ENCODE data around the gene ARHGEF28.

Gene ARHGEF28

GRCh38 chr5:73821003-73821402, 195.0 kb downstream of the ARHGEF28 start:
- DNase-seq (ENCODE audit: extremely low spot score): no peak
- POLR2A ChIA-PET: no interaction called here
- CTCF ChIA-PET: interaction anchor here (1.1 kb wide), 1 partner anchor 230 kb away, joined by 4 read pairs; no protein-coding TSS in a partner anchor
- TF ChIP-seq, protein P1, sequence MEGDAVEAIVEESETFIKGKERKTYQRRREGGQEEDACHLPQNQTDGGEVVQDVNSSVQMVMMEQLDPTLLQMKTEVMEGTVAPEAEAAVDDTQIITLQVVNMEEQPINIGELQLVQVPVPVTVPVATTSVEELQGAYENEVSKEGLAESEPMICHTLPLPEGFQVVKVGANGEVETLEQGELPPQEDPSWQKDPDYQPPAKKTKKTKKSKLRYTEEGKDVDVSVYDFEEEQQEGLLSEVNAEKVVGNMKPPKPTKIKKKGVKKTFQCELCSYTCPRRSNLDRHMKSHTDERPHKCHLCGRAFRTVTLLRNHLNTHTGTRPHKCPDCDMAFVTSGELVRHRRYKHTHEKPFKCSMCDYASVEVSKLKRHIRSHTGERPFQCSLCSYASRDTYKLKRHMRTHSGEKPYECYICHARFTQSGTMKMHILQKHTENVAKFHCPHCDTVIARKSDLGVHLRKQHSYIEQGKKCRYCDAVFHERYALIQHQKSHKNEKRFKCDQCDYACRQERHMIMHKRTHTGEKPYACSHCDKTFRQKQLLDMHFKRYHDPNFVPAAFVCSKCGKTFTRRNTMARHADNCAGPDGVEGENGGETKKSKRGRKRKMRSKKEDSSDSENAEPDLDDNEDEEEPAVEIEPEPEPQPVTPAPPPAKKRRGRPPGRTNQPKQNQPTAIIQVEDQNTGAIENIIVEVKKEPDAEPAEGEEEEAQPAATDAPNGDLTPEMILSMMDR (IDR thresholded peaks at IDR 0.05; ENCODE audit: control extremely low read depth, extremely low read depth, low read depth, missing control alignments): no peak

DNA sequence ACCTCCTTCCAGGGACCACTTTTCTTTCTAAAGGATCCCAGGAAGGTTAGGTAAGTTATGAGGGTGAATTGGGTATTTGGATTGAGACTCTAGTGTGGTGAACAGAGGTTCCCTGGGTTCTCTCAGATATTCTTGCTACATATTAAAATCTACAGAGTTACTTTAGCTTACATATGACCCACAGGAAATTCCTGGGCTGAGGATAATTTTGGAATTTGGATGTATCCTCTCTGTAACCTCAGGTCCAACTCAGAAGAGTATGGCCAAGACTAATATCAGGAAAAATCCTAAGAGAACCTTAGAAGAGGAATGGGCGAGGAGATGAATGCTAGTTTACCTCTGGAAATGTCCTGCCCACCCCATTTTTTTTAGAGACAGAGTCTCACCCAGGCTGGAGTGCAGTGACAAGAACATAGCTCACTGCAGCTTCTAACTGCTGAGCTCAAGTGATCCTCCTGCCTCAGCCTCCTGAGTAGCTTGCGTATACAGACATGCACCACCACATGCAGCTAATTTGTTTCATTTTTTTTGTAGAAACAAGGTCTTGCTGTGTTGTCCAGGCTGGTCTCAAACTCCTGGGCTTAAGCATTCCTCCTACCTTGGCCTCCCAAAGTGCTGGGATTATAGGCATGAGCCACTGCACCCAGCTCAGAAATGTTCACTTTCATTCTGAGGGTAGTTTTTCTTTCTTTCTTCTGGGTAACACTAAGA, 196.4 kb downstream of the ARHGEF28 start:
- TF ChIP-seq, protein P1 (IDR thresholded peaks at IDR 0.05; ENCODE audit: control extremely low read depth, extremely low read depth, low read depth, missing control alignments): no peak
- ChIA-PET CTCF (interaction anchor here (1.6 kb wide), 1 partner anchor 10 kb away, joined by 5 read pairs; no protein-coding TSS in a partner anchor), POLR2A (no interaction called here)
- DNase-seq (ENCODE audit: extremely low spot score): no peak

DNA sequence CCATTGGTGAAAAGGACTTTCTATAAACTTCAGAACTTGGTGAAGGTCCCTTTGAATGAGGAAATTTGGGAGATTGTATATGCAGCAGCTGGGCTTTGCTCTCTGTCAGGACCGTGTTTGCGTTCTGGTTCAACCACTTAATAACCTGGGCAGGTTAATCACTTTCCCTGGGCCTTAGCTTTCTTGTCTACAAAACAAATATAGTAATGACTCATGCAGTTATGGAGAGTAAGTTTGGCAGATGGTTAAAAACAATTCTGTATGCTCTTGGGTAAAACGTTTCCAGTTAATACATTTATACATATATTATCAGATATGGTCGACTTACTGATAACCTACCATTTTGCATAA, 197.0 kb downstream of the ARHGEF28 start:
- ChIA-PET POLR2A (no interaction called here), CTCF (interaction anchor here (1.6 kb wide), 1 partner anchor 10 kb away, joined by 5 read pairs; no protein-coding TSS in a partner anchor)

DNA sequence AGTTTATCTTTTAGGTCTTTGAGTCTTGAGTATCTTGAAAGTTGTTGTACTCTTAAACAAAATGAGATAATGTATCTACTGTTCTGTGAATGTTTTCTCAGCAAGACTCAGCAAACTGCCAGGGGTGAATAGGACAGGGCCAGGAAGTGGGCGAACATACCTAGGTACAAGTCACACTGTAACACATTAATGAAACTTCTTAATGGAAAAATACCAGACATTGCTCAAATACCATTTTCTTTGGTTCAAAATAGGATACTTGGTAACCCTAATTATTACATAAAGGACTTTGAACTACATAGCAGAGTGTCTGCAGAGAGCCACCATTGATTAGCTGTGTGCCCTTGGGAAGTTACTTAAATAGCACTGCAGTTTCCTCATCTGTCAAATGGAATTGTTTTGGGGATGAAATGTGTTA, 197.5 kb downstream of the ARHGEF28 start:
- TF ChIP-seq, protein P1 (IDR thresholded peaks at IDR 0.05; ENCODE audit: control extremely low read depth, extremely low read depth, low read depth, missing control alignments): no peak
- ChIA-PET POLR2A (no interaction called here), CTCF (interaction anchor here (1.6 kb wide), 2 partner anchors 11 to 30 kb away, joined by 4 to 5 read pairs; no protein-coding TSS in a partner anchor)
- no peak for DNase-seq (ENCODE audit: extremely low spot score)

More for the DNA sequence above, 197.0 kb downstream of the ARHGEF28 start:
- TF ChIP-seq, protein P1 (IDR thresholded peaks at IDR 0.05; ENCODE audit: control extremely low read depth, extremely low read depth, low read depth, missing control alignments): no peak
- DNase-seq (ENCODE audit: extremely low spot score): no peak

- CTCF ChIA-PET: no interaction called here
Measured at GRCh38 chr5:73825199-73825598, 199.2 kb downstream of the ARHGEF28 start.

GRCh38 chr5:73825736-73826135, 199.7 kb downstream of the ARHGEF28 start:
- DNase-seq (ENCODE audit: extremely low spot score): no peak
- TF ChIP-seq, protein P1 (IDR thresholded peaks at IDR 0.05; ENCODE audit: control extremely low read depth, extremely low read depth, low read depth, missing control alignments): no peak
- ChIA-PET POLR2A (no interaction called here), CTCF (interaction anchor here (1.6 kb wide), 2 partner anchors 8 to 10 kb away, joined by 4 to 6 read pairs; no protein-coding TSS in a partner anchor)

More at GRCh38 chr5:73825199-73825598, 199.2 kb downstream of the ARHGEF28 start:
- POLR2A ChIA-PET: no interaction called here
- no peak for DNase-seq (ENCODE audit: extremely low spot score)
- TF ChIP-seq, protein P1 (IDR thresholded peaks at IDR 0.05; ENCODE audit: control extremely low read depth, extremely low read depth, low read depth, missing control alignments): no peak
